Sigmoid colon (tissue), 7 donors: ENCODE data around the gene PPP2R2B. TPM values are rescaled to one million over a fixed set of nuclear protein-coding genes. Genes with fewer than 3 reads are reported as not detected.

Experiments
- DNase-seq: peaks from one replicate; pipeline ENCODE4 v3.0.0-alpha.2; 2019
- H3K27ac ChIP-seq, 4 donors: fragments of 200-600 bp; sonication (generic); one replicate each; pipeline ENCODE4 v1.5.1; 2016 to 2019; ENCODE audit warnings: mild to moderate bottlenecking in 1 of 4
- H3K27me3 ChIP-seq, 3 donors: fragments of 200-600 bp; sonication (generic); one replicate each; pipeline ENCODE4 v1.5.1; 2019; ENCODE audit warnings: mild to moderate bottlenecking in 1 of 3
- H3K36me3 ChIP-seq, 4 donors: fragments of 200-600 bp; sonication (generic); one replicate each; pipeline ENCODE4 v1.5.1; 2016 to 2019
- H3K4me1 ChIP-seq, 4 donors: fragments of 200-600 bp; sonication (generic); one replicate each; pipeline ENCODE4 v1.5.1; 2017 to 2019
- H3K4me3 ChIP-seq, 4 donors: fragments of 200-600 bp; sonication (generic); one replicate each; pipeline ENCODE4 v1.5.1; 2017 to 2019; ENCODE audit warnings: mild to moderate bottlenecking in 2 of 4, moderate library complexity in 1 of 4
- H3K9me3 ChIP-seq, 4 donors: fragments of 200-600 bp in 3 of 4; sonication (generic) in 3 of 4; one replicate each; pipeline versions ENCODE4 v1.5.1 to v1.6.1; 2013 to 2019
- CTCF ChIP-seq, 4 experiments: fragments of 450-650 bp in 3 of 4; fragments of 200-600 bp in 1 of 4; IDR thresholded peaks; one replicate each; pipeline ENCODE4 v1.5.1; 2016 to 2019; ENCODE audit warnings: antibody characterized with exemption in 4 of 4, mild to moderate bottlenecking in 3 of 4, moderate library complexity in 2 of 4
- EP300 ChIP-seq, 4 donors: sonication (generic); formaldehyde crosslinking; IDR thresholded peaks; one replicate each; pipeline ENCODE4 v1.6.1; 2017; ENCODE audit warnings: antibody characterized with exemption in 4 of 4
- POLR2A ChIP-seq, 2 donors: fragments of 450-650 bp; IDR thresholded peaks; one replicate each; pipeline ENCODE4 v1.6.1; 2016; ENCODE audit warnings: antibody characterized with exemption in 2 of 2, mild to moderate bottlenecking in 2 of 2, moderate library complexity in 2 of 2
- POLR2AphosphoS5 ChIP-seq, 4 donors: sonication (generic); formaldehyde crosslinking; IDR thresholded peaks; one replicate each; pipeline ENCODE4 v1.6.1; 2017; ENCODE audit warnings: antibody characterized with exemption in 4 of 4
- WGBS, 2 donors: extraction: QIAGEN DNeasy Blood & Tissue Kit; methylation state at CpG; one replicate each; pipeline ENCODE4 v1.1.7; 2013; 5-methylcytosine and 5-hydroxymethylcytosine counted together
- intact Hi-C: fragments of 100-400 bp; cut with DNase I; formaldehyde crosslinking; loops from one replicate; pipeline ENCODE4 v1.15.1; 2023
- polyA plus RNA-seq, 3 donors: library from polyadenylated mRNA; stranded (reverse); fragments of 200-250 nt; gene quantifications; one replicate each; pipeline ENCODE4 v1.2.3, GENCODE V29; 2013
- total RNA-seq, 4 donors: library from RNA; depleted of rRNA; stranded (reverse); fragments of >200 nt; gene quantifications; one replicate each; pipeline ENCODE4 v1.1.0, GENCODE V29; 2016
- donor health status: healthy with polysubstance abuse.
- donor health status: Bipolar disorder and iron deficiency.
- donor health status: healthy.

PPP2R2B gene
- total and polyA plus RNA-seq, 7 donors = 0.60 to 19.6 (median 7.4) TPM; not detected in 1

- Histone ChIP-seq H3K4me3 (no peak overlapping the region), H3K4me1 (peaks cover 0 to 14% (median 3%) of the 10 kb centered on the region in 4 donors), H3K36me3 (no peaks in the 10 kb centered on the region), H3K27ac (no peak overlapping the region), H3K9me3 (no peaks in the 10 kb centered on the region), H3K27me3 (no peaks in the 10 kb centered on the region)
- WGBS, 2 donors = 84 to 90% methylated on average over 5 of the region's 5 CpGs
- DNase-seq = no peak
- intact Hi-C loops = no loop called here
- TF ChIP-seq CTCF (IDR thresholded peaks at IDR 0.05) (no peak), POLR2A (IDR thresholded peaks at IDR 0.05) (no peak), EP300 (IDR thresholded peaks at IDR 0.05) (no peak), POLR2AphosphoS5 (IDR thresholded peaks at IDR 0.05) (no peak)
Observed at GRCh38 chr5:146683861-146684260, 194.7 kb downstream of the PPP2R2B start.

- no peaks in the 10 kb centered on the region for H3K36me3 ChIP-seq
- DNase-seq = no peak
- no peaks in the 10 kb centered on the region for H3K27me3 ChIP-seq
- H3K9me3 ChIP-seq = no peaks in the 10 kb centered on the region
- whole genome bisulfite sequencing, 2 donors = 79 to 90% methylated on average over 5 of the region's 5 CpGs
- H3K4me1 ChIP-seq = peaks cover 0 to 14% (median 3%) of the 10 kb centered on the region in 4 donors
- TF ChIP-seq POLR2AphosphoS5 (IDR thresholded peaks at IDR 0.05) (no peak), POLR2A (IDR thresholded peaks at IDR 0.05) (no peak), EP300 (IDR thresholded peaks at IDR 0.05) (no peak), CTCF (IDR thresholded peaks at IDR 0.05) (no peak)
- intact Hi-C loops = no loop called here
- no peak overlapping the region for H3K4me3 ChIP-seq
- no peak overlapping the region for H3K27ac ChIP-seq
Observed at GRCh38 chr5:146682899-146683532, 195.5 kb downstream of the PPP2R2B start.

DNA sequence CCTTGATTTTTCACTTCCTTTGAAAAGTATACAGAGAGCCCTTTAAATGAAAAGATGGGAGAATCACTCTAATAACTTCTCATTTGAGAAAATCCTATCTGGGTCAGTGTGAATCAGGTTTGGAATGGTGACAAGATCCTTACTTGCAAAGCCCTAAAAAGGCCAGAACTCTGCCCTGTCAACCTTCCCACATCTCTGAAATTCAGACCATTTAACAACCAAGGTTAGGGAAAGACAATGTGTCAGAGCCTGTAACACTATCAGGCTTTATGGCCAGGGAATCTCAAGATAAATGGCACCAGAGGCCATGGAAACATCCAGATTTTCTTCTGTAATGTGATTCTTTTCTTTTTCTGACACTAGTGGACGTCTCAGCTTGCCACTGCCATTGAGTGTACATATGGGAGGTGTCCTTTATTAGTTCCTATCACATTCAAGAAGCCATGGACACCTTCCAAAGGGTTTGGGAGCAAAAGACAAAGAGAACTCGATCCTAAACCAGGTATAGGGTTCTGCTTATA, 196.9 kb downstream of the PPP2R2B start:
- peaks cover 0 to 14% (median 3%) of the 10 kb centered on the region in 4 donors for H3K4me1 ChIP-seq
- H3K36me3 ChIP-seq = no peaks in the 10 kb centered on the region
- H3K27ac ChIP-seq = peak overlapping the region in 1 of 4 donors; percentile 14
- H3K9me3 ChIP-seq = no peaks in the 10 kb centered on the region
- WGBS, 2 donors = 39 to 57% methylated on average over 2 of the region's 2 CpGs
- intact Hi-C loops = no loop called here
- DNase-seq = no peak
- H3K4me3 ChIP-seq = no peak overlapping the region
- no peaks in the 10 kb centered on the region for H3K27me3 ChIP-seq
- no peak for TF ChIP-seq POLR2A (IDR thresholded peaks at IDR 0.05)
- no peak for TF ChIP-seq CTCF (IDR thresholded peaks at IDR 0.05)
- no peak for TF ChIP-seq EP300 (IDR thresholded peaks at IDR 0.05)
- no peak for TF ChIP-seq POLR2AphosphoS5 (IDR thresholded peaks at IDR 0.05)

GRCh38 chr5:146680846-146681584, 197.5 kb downstream of the PPP2R2B start:
- peaks cover 0 to 14% (median 3%) of the 10 kb centered on the region in 4 donors for H3K4me1 ChIP-seq
- H3K36me3 ChIP-seq = no peaks in the 10 kb centered on the region
- H3K9me3 ChIP-seq = no peaks in the 10 kb centered on the region
- no peak for TF ChIP-seq POLR2AphosphoS5 (IDR thresholded peaks at IDR 0.05)
- no peak for TF ChIP-seq POLR2A (IDR thresholded peaks at IDR 0.05)
- no peak for TF ChIP-seq CTCF (IDR thresholded peaks at IDR 0.05)
- TF ChIP-seq EP300 (IDR thresholded peaks at IDR 0.05) = no peak
- intact Hi-C loops = no loop called here
- no peak overlapping the region for H3K4me3 ChIP-seq
- no peaks in the 10 kb centered on the region for H3K27me3 ChIP-seq
- H3K27ac ChIP-seq = no peak overlapping the region
- 88 to 91% methylated on average over 9 of the region's 9 CpGs for WGBS, 2 donors
- DNase-seq = no peak
